Neural progenitor cell (in vitro differentiated cells): Measurements from ENCODE around the gene AFG1L.

ENCODE experiments used
- CTCF ChIP-seq: fragments of 200-600 bp; sonication (generic); IDR thresholded peaks from 2 replicates; pipeline ENCODE4 v1.5.1; 2017; ENCODE audit warnings: antibody characterized with exemption, mild to moderate bottlenecking
- EZH2 ChIP-seq: fragments of 200-600 bp; sonication (generic); IDR thresholded peaks from 2 replicates; pipeline ENCODE4 v1.6.1; 2017; ENCODE audit warnings: antibody characterized with exemption, mild to moderate bottlenecking, moderate library complexity

DNA sequence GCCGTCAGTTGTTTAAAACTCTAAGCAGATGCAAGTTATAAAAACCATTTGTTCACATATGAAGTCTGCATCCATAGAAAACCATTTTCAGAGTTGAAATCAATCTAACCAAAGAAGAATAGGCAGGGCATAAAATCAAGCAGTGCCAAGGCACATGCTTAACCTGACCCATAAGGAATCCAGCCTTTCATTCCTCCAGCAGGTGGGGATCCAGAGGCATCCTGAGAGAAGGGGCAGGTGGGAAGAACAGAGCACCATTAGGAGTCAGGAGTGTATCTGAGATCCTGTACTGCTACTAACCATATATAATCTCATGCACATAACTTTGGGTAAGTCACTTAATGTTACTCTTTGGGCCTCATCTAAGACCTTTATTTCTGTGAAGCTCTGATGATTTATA, 236.5 kb downstream of the AFG1L start:
- TF ChIP-seq CTCF (peak; percentile 34), EZH2 (no peak)
